ENCODE measurements around the gene YIPF7.

YIPF7 gene

DNA sequence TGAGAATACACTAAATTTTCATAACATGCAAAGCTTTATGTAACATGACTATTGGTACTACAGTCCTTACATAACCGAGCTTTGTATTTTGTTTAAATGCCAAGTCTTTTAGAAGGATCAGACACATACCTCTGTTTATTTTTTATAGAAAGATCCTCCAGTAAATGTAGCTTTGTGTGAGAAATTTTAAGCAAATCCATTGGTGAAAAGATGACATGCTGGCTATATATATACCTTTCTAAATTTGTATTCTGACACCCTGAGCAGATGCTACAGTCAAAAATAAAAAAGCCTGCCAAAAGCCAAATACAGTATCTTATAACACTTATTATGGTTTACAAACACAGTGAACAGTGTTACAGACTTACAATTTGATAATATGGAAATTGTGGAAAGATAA, at the start of gene YIPF7:
TSS of gene YIPF7 (minus strand) at position 201 of the 400 bp plus-strand sequence. CDS start 1,525 bp downstream, outside the sequence.
- DNase-seq: no peak

DNA sequence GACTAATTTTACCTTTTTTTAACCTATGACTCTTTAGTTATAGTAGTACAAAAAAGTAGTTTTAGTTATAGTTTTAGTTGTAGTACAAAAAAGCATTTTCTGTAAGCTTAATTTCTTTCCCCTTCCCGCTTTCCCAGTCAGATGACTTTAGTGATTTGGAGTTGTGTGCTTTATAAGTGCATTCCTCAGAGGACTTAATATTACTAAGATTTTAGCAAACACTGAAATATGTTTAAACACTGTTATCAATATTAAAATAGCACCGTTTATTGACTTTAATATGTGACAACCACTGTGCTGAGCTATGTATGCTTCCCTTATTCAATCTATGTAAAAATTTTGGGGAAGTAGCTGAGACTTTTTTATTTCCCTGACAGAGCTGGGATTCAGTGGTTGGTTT, 49.6 kb upstream of the YIPF7 start:
- no peak for DNase-seq

DNA sequence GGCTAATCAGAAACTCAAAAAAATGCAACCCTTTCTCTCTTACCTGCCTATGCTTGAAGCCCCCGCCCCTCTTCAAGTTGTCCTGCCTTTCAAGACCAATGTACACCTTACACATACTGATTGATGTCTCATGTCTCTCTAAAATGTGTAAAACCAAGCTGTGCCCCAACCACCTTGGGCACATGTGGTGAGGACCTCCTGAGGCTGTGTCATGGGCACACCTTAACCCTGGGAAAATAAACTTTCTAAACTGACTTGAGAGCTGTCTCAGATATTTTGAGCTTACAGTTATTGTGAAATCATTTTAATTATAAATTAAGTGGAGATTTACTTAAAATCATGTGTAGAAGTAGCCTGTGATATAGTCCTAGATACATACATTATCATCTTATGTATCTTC, 49.0 kb upstream of the YIPF7 start:
- no peak for DNase-seq

DNA sequence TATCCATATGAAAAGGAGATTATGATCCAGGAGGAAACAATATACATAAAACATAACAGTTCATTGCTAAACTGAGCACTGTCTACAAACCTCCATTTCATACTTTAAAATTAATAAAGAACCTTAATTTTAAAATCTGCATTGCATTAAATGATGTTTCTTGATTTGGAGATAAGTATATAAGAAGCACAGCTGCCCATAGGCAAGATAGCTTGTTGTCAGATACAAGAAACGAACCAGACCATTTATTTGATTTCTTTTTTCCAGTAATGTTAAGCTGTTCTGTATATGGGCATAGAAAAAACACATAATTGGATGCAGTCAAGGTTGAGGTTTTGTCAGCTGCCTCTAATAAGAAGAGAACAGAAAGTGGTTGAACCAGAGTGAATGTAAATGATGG, 33.2 kb upstream of the YIPF7 start:
- no peak for DNase-seq

DNA sequence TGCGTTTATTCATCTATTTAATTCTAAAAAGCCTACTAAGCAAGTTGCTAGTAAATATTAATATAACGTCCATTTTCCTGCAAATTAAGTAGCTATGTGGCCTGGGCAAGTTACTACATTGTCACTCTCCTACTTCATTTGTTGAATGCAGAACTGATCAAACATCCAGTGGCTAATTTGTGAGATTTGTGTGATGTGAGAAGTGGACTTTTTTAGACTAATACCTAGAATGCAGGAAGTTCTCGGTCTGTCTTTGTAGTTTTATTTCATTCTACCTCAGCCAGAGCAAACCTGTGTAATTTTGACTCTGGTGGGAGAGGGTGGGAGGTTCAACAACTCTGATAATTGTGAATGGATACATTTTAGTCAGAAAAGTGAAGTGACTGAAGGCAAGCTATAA, 27.6 kb upstream of the YIPF7 start:
- DNase-seq: no peak

DNA sequence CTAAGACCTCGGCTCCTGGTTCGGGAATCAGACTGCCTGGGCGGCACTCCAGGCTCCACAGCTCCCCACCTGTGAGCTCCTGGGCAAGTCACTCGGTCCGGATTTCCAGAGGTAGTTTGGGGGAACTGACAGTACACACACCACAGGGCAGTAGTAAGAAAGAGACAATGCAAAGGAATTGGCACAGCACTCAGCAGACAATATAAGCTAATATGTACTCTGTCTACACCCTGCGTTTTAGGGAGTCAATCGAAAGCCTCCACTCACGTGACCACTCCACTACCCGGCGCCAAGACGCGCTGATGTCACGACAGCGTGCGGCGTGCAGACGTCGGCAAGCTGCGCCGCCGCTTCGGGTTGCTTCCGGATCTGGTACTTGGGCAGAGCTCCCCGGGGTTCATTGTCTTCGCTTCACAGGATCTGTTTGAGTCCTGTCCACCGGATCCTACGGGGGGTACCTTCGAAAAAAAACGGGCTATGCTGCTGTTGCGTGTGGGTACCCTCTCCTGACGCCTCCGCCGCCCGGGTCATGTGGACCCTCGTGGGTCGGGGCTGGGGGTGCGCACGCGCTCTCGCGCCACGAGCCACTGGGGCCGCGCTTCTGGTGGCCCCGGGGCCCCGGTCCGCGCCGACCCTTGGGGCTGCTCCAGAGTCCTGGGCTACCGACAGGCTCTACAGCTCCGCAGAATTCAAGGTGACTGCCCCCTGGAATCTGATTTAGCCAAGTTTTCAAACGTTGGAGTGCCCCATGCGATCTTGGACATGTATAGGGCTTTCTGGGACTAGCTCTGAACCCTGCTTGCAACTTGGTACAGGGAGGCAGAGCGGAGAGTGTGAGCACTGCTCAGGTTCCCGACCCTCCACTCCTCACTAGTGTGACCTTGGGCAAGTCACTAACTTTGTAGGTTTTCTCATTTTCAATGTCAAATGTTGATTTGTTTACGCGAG, 26.9 kb upstream of the YIPF7 start, which contains the start of gene GUF1:
TSS of gene GUF1 (plus strand) at position 327 of the 948 bp plus-strand sequence. CDS start at position 530, 203 bp downstream.
- peak; percentile 83 for DNase-seq

DNA sequence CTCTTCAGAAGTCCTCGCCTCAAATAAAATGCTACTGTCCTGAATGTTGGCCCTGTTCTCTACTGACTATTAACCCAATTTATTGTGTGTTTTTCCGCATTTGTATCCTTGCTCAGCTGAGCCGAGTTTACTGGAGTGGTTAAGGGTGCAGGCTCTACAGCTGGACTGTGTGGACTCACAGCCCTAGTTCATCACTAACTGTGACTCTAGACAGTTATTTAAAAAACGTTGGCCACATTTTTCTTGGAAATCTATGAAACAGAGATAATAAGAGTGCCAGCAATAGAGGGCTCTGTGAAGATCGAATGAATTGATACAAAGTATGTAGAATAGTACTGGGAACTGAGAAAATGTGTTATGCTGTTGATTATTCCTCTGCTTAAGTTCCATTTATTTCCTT, 23.9 kb upstream of the YIPF7 start:
- DNase-seq: no peak

DNA sequence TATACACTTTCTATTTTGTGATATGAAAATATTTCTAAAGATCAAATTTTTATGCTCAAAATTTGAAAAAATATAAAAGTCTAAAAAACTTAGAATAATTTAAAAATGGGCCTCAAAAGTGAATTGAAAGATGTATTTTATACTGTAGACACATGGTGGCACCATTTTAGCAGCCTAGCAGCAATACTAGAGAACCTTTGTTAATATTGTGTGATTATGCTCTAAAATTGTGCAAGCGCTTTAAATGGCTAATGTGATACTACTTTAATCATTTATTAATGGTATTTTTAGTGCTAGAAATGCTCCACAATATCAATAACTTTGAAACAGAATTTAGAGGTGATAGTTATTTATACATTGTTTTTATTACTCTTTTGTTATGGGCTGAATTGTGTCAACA, 23.0 kb upstream of the YIPF7 start:
- DNase-seq: no peak

DNA sequence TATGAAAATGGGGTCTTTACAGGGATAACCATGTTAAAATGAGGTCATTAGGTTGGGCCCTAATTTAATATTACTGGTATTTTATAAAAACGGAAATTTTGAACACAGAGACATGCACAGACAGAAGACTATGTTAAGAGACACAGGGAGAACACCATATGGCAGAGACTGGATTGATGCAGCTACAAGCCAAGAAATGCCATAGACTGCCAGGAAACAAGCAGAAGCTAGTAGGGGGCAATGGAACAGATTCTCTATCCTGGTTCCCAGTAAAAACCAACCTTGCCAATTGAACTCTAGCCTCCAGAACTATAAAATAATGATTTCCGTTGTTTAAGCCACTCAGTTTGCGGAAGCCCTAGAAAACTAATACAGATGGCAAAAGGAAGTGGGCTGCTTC, 20.2 kb upstream of the YIPF7 start:
- DNase-seq: no peak

DNA sequence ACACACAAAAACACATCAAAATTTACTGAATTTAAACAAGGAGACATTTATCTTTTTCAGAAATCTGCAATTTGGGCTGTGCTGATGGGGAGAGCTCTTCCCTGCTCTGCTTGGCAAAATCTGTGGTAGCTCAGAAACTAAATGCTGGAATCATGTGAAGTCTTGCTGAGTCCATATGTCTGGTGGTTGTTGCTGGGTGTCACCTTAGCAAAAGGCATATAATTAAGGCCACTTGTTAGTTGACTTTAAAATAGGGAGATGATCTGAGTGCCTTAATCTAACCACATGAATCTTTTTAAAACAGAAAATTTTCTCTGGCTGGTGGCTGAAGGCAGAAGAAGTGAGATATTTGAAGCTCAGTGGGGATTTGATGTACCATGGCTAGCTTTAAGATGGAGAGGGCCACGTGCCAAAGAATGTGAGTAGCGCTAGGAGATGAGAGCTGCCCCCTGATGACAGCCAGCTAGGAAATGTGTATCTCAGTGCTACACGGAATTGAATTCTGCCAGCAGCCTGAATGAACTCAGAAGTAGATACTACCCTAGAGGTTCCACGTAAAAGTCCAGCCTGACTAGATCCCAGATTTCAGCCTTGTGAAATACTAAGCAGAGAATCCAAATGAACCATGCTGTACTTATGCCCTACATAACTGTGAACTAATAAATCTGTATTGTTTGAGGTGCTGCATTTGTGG, 19.2 kb upstream of the YIPF7 start:
- DNase-seq: no peak

DNA sequence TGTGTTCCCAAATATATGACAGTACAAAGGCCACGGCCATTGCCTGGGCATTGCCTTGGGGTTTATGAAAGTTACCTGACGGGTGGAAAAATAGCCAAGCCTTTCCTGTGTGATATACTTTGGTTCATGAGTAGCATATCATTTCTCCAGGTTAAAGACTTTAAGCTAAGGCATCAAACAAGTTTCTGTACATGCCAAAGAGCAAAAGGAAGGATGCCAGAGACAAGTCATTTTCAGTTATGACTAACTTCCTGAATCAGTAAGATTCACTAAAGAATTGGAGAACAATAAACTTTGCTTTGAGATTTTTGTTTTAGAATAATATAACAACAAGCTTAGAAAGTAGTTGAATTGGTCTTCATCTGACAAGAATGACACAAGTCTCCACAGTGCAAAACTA, 17.1 kb upstream of the YIPF7 start:
- no peak for DNase-seq

DNA sequence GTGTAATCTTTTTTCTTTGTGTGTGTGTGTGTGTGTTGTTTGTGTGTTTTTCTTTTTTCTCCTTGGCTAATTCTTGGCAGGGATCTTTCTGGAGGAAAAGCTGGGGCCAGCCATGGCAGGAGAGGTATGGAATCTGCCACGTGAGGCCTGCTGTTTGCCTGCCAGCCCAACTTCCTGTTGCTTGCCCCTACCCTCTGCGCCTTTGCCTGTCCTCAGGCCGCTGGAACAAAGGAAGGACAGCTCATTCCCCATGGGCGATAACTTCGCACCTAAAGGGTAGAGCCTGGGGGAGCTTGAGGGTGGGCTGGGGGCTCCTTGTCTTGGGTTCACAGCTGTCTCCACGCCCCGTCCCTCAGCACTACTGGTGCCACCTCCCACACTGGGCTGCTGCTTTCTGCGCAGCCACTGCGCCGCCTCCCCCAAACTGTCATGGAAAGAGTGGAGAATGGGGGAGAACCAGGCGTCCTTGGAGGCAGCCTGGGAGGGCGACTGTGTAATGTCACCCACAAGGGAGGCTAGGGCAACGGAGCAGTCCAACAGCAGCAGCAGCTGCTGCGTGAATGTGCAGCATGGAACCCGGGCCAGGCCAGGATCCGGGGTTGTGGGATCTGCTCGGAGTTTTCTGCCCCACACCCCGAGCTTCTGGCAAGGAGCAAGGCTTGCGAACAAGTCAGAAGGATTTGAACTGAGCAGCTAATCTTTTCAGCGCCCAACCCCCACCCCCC, 12.3 kb upstream of the YIPF7 start:
- no peak for DNase-seq

DNA sequence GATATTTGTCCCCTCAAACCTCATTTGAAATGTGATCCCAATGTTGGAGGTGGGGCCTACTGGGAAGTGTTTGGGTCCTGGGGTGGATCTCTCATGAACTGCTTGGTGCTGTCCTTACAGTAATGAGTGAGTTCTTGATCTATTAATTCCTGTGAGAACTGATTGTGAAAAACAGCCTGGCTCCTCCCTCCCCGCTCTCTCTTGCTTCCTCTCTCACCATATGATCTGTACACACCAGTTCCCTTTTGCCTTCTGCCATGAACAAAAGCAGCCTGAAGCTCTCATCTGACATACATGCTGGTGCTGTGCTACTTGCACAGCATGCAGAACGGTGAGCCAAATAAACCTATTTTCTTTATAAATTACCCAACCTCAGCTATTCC, 11.2 kb upstream of the YIPF7 start:
- DNase-seq: no peak

DNA sequence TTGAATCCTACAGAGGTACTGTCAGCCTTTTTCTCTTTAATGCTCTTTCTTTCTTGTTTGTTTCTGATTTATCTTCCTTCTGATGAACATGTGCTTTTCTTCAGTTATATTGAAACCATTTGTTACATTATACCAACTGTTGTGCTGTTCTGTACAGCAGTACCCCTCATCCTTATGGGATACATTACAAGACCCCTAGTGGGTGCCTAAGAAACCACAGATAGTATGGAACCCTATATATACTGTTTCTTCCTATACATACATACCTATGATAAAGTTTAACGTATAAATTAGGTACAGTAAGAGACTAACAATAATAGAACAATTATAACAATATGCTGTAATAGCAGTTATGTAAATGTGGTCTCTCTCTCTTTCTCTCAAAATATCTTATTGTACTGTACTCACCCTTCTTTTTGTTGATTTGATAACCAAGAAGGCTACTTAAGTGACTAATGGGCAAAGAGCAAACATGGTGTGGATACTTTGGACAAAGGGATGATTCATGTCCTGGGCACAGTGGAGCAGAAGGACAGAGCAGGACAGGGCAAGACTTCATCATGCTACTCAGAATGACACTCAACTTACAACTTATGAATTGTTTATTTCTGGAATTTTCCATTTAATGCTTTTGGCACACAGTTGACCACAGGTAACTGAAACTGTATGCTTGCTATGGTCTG, 10.7 kb upstream of the YIPF7 start:
- DNase-seq: no peak

DNA sequence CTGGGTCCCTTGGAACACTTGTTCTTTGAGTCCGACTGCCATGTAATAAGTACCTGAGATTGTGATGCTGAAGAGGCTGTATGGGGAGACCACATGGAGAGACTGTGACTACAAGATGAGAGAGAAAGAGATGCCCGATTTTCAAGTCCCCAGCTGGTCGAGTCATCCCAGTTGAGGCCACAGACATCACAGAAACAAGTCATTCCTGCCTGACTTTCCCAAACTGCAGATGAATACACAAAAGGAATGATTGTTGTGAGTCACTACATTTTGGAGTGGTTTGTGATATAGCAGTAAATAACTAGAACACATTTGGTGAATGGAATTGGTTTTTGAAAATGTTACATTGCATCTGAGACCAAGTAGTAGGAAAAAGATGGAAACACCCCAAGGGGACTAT, 9.0 kb upstream of the YIPF7 start:
- no peak for DNase-seq

DNA sequence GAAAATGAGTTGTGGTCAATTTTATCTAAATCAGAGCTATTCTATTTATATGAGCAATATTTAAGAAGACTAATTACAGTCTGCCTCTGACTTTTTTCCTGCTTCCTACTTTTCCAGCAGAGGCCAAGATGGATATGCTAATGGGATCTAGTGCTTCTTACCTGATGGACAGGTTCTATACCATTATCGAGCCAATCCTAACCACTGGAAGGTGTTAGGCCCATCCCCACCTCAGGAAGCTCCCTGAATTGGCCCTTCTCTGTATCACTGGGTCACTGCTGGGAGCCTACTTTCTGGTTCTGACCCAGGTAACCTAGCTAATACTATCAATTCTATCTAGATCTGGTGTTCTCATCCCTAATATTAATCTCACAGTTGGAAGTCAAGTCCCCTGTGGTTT, 577 bp upstream of the YIPF7 start:
- no peak for DNase-seq

DNA sequence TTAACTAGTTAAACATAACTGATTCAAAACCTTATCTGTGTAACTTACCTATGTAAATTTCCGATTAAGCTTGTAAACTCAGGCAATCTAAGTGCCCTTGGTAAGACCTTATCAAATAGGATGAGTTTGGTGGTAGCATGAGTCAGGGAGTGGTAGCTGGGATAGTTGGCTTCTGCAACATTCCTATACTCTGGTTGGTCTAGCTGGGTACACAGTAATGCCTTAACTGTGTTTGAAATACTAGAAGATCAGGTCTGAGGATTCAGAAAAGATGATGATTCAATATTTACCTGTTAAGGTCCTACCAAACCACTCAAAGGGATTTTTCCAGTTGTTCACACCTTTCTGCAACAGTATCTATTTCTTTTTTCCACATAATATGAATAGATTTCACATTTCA, 5.3 kb downstream of the YIPF7 start:
- no peak for DNase-seq

DNA sequence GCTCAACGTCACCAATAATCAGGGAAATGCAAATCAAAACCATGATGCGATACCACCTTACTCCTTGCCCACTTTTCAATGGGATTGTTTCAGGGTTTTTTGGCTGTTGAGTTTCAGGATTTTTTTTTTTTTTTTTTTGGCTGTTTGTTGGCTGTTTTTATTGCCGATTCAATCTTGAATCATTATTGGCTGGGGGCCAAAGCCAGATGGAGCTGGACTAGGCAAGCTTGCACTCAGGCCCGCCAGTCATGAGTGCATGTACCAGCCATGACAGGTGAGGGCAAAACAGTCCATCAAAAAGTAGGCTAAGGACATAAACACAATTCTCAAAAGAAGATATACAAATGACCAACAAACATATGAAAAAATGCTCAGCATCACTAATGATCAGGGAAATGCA, 13.3 kb downstream of the YIPF7 start:
- DNase-seq: no peak

DNA sequence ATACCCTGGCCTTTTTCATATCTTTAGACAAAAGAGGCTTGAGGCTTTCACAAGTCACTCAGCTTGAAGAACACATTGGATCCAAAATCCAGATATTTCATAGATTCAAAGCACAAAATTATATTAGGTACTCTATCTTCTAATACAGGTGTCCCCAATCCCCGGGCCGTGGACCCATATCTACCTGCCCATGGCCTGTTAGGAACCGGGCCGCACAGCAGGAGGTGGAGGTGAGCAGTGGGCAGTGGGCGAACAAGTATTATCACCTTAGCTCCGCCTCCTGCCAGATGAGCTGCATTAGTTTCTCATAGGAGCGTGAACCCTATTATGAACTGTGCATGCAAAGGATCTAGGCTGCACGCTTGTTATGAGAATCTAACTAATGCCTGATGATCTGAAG, 18.7 kb downstream of the YIPF7 start:
- no peak for DNase-seq

DNA sequence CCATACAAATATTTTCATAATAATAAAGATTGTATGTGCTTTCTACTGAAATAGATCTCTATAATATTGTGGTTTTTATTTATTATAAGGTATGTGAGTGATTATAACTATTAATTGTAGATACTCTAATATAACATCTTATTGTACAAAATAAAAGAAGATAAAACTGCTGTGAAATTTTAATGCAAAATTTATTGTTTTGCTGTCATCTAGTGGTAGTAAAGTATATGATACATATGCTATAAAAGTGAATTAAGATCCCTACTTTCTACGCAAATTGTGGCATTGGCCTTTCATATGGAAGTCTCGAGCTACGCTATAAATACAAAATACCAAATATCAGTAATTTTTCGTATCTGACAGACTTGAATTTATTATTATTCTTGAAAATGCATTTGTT, 19.3 kb downstream of the YIPF7 start:
- no peak for DNase-seq

DNA sequence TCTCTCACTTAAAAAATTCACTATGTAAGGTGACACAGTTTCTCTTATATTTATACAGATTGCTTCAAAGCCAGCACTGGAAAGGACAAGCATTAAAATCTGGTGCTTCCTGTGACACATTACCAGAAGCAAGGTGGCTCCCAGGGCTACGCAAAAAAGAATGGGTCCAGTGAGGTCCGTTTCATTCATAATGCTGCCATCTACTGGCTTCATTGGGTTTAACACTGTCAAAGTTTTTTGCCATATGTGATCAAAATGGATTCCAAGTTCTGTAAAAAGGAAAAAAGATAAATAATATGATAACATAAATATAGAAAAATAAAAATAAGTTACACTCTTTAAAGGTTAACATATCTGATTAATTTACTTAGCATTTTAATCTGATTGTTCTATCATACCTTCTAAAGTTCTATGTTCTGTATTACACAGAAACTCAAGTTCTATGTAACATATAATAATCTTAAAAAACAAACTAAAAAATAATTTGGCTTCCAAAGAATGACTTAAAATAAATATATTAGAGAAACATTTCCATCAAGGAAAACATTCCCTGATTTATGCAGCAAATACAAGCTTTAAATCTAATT, 22.1 kb downstream of the YIPF7 start:
- DNase-seq: peak; percentile 5

DNA sequence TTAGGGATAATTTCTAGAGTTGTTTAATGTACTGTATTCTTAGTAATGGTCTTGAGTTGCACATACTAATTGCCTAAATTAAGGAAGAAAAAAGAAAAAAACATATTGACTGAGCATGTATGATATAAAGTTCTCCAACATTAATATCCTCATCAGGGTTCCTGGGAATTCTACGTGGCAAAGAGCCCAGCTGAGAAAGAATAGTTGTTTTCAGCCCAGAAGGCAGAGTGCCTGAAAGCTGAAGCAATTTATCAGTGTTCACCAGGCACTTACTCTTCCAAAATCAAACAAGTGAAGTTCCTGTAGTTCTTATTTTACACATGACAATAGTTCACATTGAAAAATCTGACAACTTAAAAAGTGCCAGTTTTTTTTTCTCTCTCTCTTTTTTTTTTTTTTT, 27.7 kb downstream of the YIPF7 start:
- no peak for DNase-seq

DNA sequence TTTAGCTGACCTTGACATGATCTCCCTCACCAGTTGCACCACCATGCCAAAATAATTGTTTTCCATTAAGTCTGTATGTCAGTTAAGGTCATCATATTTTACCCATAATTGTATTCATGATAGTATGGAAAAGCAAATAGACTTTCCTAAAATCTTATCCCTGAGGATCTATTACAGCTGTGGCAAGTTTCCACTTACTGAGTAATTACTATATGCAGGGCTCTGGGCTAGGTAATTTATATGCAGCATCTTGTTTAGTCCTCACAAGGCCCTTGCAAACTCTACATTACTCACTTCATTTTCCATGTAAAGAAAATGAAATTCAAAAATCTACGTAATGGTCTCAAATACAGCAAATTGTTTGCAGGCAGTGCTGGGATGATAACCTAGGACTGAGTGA, 34.8 kb downstream of the YIPF7 start:
- no peak for DNase-seq
